ENCODE data around the gene ARPC1B. TPM values are rescaled to one million over a fixed set of nuclear protein-coding genes. Genes with fewer than 3 reads are reported as not detected.

Gene ARPC1B
- total and polyA plus RNA-seq, 2 of the 8 experiments (the other 6 are each of a cell fraction or from before 2014, with no cell fraction given), result 64.5 to 115 TPM

- H2BK12ac ChIP-seq (ENCODE audit: low read depth, low read length), result no peak overlapping the region
- H4K5ac ChIP-seq (ENCODE audit: insufficient read length, low read depth, low read length), result no peak overlapping the region
- H3K23ac ChIP-seq (ENCODE audit: insufficient read length), result no peak overlapping the region
- H3K4me1 ChIP-seq (replicated peaks in 1 of 4; ENCODE audit: control insufficient read depth in 3 of 4, insufficient read depth in 4 of 4, low read length in 3 of 4), result no peaks in the 10 kb centered on the region
- H3K79me1 ChIP-seq (ENCODE audit: low read depth, low read length), result no peaks in the 10 kb centered on the region
- H3K14ac ChIP-seq (ENCODE audit: insufficient read length), result no peak overlapping the region
- H2BK15ac ChIP-seq (ENCODE audit: low read length), result no peak overlapping the region
- no peaks in the 10 kb centered on the region for H3K27me3 ChIP-seq (replicated peaks in 1 of 4; ENCODE audit: control insufficient read depth in 3 of 4, extremely low read depth in 1 of 4, insufficient read depth in 3 of 4, low read length in 3 of 4)
- no peaks in the 10 kb centered on the region for H3K9me3 ChIP-seq (ENCODE audit: insufficient read depth in 2 of 2, low read depth in 1 of 2, low read length in 1 of 2)
- DNase-seq (ENCODE audit: low read depth in 1 of 2, low spot score in 2 of 2) (no peak), FAIRE-seq (no peak)
- no peak overlapping the region for H3K4ac ChIP-seq (replicated peaks; ENCODE audit: insufficient read length, low read depth, low read length)
- H3K27ac ChIP-seq (ENCODE audit: low read depth, low read length), result no peak overlapping the region
- no peak overlapping the region for H3K9ac ChIP-seq (replicated peaks in 1 of 4; ENCODE audit: extremely low read depth in 1 of 4, low read depth in 3 of 4, low read length in 3 of 4)
- no peak overlapping the region for H2BK20ac ChIP-seq (ENCODE audit: low read length)
- no peak overlapping the region for H2BK5ac ChIP-seq (ENCODE audit: low read depth, low read length)
- no peaks in the 10 kb centered on the region for H3K79me2 ChIP-seq (ENCODE audit: control insufficient read depth in 1 of 2, insufficient read depth in 2 of 2, low read length in 2 of 2)
- whole genome bisulfite sequencing, 2 experiments (ENCODE audit: extremely low coverage in 1 of 2, insufficient coverage in 1 of 2, insufficient read length in 1 of 2, insufficient replicate concordance in 2 of 2, low coverage in 1 of 2, low lambda C conversion rate in 2 of 2, missing lambda C conversion rate in 1 of 2), result 93% methylated on average over 3 of the region's 3 CpGs; no CpG with 5 or more reads in 1 of the 2 experiments
- H2AFZ ChIP-seq (ENCODE audit: low read length), result no peak overlapping the region
- no peak overlapping the region for H4K91ac ChIP-seq (replicated peaks; ENCODE audit: insufficient read length, low read length)
- H2AK5ac ChIP-seq (ENCODE audit: low read depth, low read length), result no peak overlapping the region
- no peaks in the 10 kb centered on the region for H4K20me1 ChIP-seq (replicated peaks in 1 of 2; ENCODE audit: control insufficient read depth in 1 of 2, insufficient read depth in 2 of 2, low read length in 2 of 2)
- H2BK120ac ChIP-seq (replicated peaks; ENCODE audit: low read depth, low read length), result no peak overlapping the region
- no peaks in the 10 kb centered on the region for H3K23me2 ChIP-seq (ENCODE audit: low read depth, low read length)
- no peak overlapping the region for H3K18ac ChIP-seq (ENCODE audit: extremely low read depth, low read length)
- H3K4me2 ChIP-seq (ENCODE audit: insufficient read depth in 1 of 2, low read depth in 2 of 2, low read length in 2 of 2), result no peak overlapping the region
- H3K36me3 ChIP-seq (ENCODE audit: control insufficient read depth in 2 of 4, insufficient read depth in 4 of 4, low read length in 3 of 4), result peaks cover 2 to 40% (median 25%) of the 10 kb centered on the region in 4 experiments; a peak in 7 of 8 replicates
- POLR2A ChIA-PET (ENCODE audit: partially characterized antibody), result interaction anchor here (1.1 kb wide), 1 partner anchor 19 kb away, joined by 3 read pairs; no protein-coding TSS in a partner anchor
- H3K56ac ChIP-seq (replicated peaks; ENCODE audit: insufficient read length, low read depth, low read length), result no peak overlapping the region
- H4K8ac ChIP-seq (ENCODE audit: extremely low read depth, insufficient read depth, low read length), result no peak overlapping the region
- CTCF ChIA-PET (ENCODE audit: partially characterized antibody), result no interaction called here
- no peak overlapping the region for H3K4me3 ChIP-seq (ENCODE audit: extremely low read depth in 1 of 4, insufficient read depth in 2 of 4, low read depth in 3 of 4, low read length in 4 of 4)
- no peak for TF ChIP-seq SUZ12 (IDR thresholded peaks at IDR 0.05; ENCODE audit: low read length)
- TF ChIP-seq ZNF274 (IDR thresholded peaks at IDR 0.05; ENCODE audit: borderline replicate concordance, extremely low read depth, low read length), result no peak
- TF ChIP-seq CHD2 (IDR thresholded peaks at IDR 0.05; ENCODE audit: low read length), result no peak
- TF ChIP-seq TAF7 (optimal IDR thresholded peaks at IDR 0.05; ENCODE audit: borderline replicate concordance, low read depth, low read length), result no peak
- TF ChIP-seq ATF2 (IDR thresholded peaks at IDR 0.05; ENCODE audit: low read length), result no peak
- no peak for TF ChIP-seq NANOG (IDR thresholded peaks at IDR 0.05; ENCODE audit: insufficient read depth, low read depth, low read length, poor library complexity, severe bottlenecking)
- no peak for TF ChIP-seq ASH2L (IDR thresholded peaks at IDR 0.05; ENCODE audit: low read length)
- no peak for TF ChIP-seq YY1 (IDR thresholded peaks at IDR 0.05; ENCODE audit: low read depth, low read length)
- no peak for TF ChIP-seq JUND (IDR thresholded peaks at IDR 0.05; ENCODE audit: low read length)
- no peak for TF ChIP-seq BACH1 (IDR thresholded peaks at IDR 0.05; ENCODE audit: low read length)
- no peak for TF ChIP-seq PHF8 (conservative IDR thresholded peaks at IDR 0.05; ENCODE audit: low read depth, low read length)
These were observed 34.9 kb upstream of the ARPC1B start for GRCh38 chr7:99339595-99339994.

All from H1 (cell line).